K562 (cell line): Measurements from ENCODE around the gene OTUB2. TPM values are rescaled to one million over a fixed set of nuclear protein-coding genes. Genes with fewer than 3 reads are reported as not detected.

Experiments
- CXXC5 ChIP-seq: fragments of 250-450 bp; sonication (Bioruptor Pico); IDR thresholded peaks from 2 replicates; pipeline ENCODE4 v1.8.0; 2022; ENCODE audit warnings: inconsistent platforms, mild to moderate bottlenecking, moderate library complexity
- ELF1 ChIP-seq: fragments of 200-800 bp; sonication (Bioruptor generic); IDR thresholded peaks from 2 replicates; pipeline ENCODE4 v1.6.1; 2016; ENCODE audit warnings: missing genetic modification characterization, missing compliant biosample characterization
- ETS1 ChIP-seq: conservative IDR thresholded peaks from 2 replicates; pipeline ENCODE4 v1.6.1; 2011; ENCODE audit warnings: low read depth, mild to moderate bottlenecking, low read length; ENCODE audit not compliant: control insufficient read depth
- JUNB ChIP-seq: fragments of 450-650 bp; formaldehyde crosslinking; conservative IDR thresholded peaks from 2 replicates; pipeline ENCODE4 v1.4.0; 2020; ENCODE audit warnings: mild to moderate bottlenecking
- MXD1 ChIP-seq: fragments of 250-450 bp; sonication (Bioruptor Pico); IDR thresholded peaks from 2 replicates; pipeline ENCODE4 v1.8.0; 2021; ENCODE audit warnings: borderline replicate concordance, mild to moderate bottlenecking, moderate library complexity; ENCODE audit not compliant: poor library complexity, severe bottlenecking
- PYGO2 ChIP-seq: fragments of 450-650 bp; IDR thresholded peaks from 2 replicates; pipeline ENCODE4 v1.6.1; 2016; ENCODE audit warnings: mild to moderate bottlenecking, missing genetic modification characterization, moderate library complexity, missing compliant biosample characterization
- RBM25 ChIP-seq: fragments of 200-400 bp; formaldehyde crosslinking; IDR thresholded peaks from 2 replicates; pipeline ENCODE4 v1.6.1; 2018; ENCODE audit warnings: low read length, low read depth, moderate library complexity; ENCODE audit not compliant: severe bottlenecking
- REST ChIP-seq, 2 experiments: fragments of 450-650 bp; formaldehyde crosslinking in 1 of 2; IDR thresholded peaks; 2 replicates each; pipeline versions ENCODE4 v1.4.0 to v1.6.1; 2014 to 2020; ENCODE audit warnings: mild to moderate bottlenecking in 2 of 2, borderline replicate concordance in 1 of 2, low read depth in 1 of 2
- TOE1 ChIP-seq, 2 experiments: fragments of 450-650 bp in 1 of 2; sonication (generic) in 1 of 2; formaldehyde crosslinking in 1 of 2; IDR thresholded peaks; 2 replicates each; pipeline versions ENCODE4 v1.7.1 to v1.8.0; 2016 to 2022; ENCODE audit warnings: borderline replicate concordance in 2 of 2, mild to moderate bottlenecking in 2 of 2, antibody characterized with exemption in 1 of 2, inconsistent platforms in 1 of 2, low read depth in 1 of 2, missing genetic modification reagents in 1 of 2, moderate library complexity in 1 of 2
- ZFP91 ChIP-seq: sonication (generic); formaldehyde crosslinking; IDR thresholded peaks from 2 replicates; pipeline ENCODE4 v1.8.0; 2022; ENCODE audit warnings: mild to moderate bottlenecking, missing genetic modification reagents
- polyA plus RNA-seq, 8 experiments: library from polyadenylated mRNA; depleted of rRNA in 4 of 8; stranded (reverse) in 5 of 8; unstranded in 3 of 8; fragments of >200 nt; fragmentation: Nextera tagmentation in 2 of 8; fragmentation: Illumina TruSeq in 1 of 8; extraction: Ambion mirVana in 2 of 8; extraction: Trizol in 1 of 8; gene quantifications; 2 replicates each; pipeline versions ENCODE4 v1.2.1 to v1.2.3, GENCODE V29; 2011 to 2014; ENCODE audit warnings: inconsistent platforms in 1 of 8, missing spikeins in 1 of 8
- total RNA-seq, 7 experiments: library from RNA; depleted of rRNA in 6 of 7; stranded (reverse); fragments of >200 nt in 6 of 7; fragmentation: Illumina TruSeq in 2 of 7; extraction: Trizol in 2 of 7; gene quantifications; 2 replicates each; pipeline versions ENCODE4 v1.2.1 to v1.2.3, GENCODE V29; 2011 to 2021; ENCODE audit warnings: low replicate concordance in 1 of 7
- TF ChIP-seq, protein P1 (sequence below), 2 experiments: fragments of 450-650 bp; conservative IDR thresholded peaks; 2 replicates each; pipeline ENCODE4 v1.6.1; 2017; ENCODE audit warnings: mild to moderate bottlenecking in 2 of 2, moderate library complexity in 2 of 2

OTUB2 gene
- total and polyA plus RNA-seq, 9 of the 15 experiments (the other 6 are each of a cell fraction or from before 2014, with no cell fraction given), result 0.01 to 0.31 (median 0.11) TPM

DNA sequence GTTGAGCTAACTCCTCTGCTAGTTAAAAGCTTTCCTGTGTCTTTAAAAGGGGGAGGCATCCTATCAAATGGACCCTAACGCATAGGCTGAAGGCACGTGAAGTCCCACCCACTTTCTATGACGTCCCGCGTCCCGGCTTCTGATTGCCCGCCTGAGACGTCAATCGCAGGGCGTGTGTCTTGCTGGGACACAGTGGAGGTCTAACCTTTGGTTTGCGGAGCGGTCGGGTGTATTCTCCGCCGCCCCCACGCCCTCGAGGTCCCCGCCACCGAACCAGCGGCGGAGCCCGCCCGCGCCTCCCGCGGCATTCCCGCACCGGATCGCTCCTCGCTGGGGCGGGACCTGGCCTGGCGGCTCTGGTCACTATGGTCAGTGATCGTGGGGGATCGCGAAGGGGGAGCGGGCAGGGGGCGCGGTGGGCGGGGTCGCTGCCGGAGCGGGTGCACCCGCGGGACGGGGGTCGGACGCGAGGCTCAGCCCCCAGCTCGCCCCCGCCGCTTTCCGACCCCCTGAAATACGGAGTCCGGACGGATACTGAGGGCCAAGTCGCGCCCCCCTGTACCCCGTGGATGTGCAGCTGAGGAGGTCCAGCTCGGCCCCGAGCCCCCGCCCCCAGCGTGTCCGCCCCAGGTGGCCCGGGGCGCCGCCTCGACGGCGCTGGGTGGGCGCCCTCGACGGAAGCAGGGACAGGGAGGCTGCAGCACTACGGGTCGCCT is at the start of gene OTUB2 (continued):
- TF ChIP-seq ZFP91, result peak; percentile 97
- TF ChIP-seq RBM25, result peak; percentile 92
- peak; percentile 94 for TF ChIP-seq TOE1 (IDR thresholded peaks at IDR 0.05; ENCODE audit: borderline replicate concordance)
- TF ChIP-seq TOE1 (CRISPR knock-in tag; IDR thresholded peaks at IDR 0.05; ENCODE audit: borderline replicate concordance, low read depth), result no peak
- no peak for TF ChIP-seq PYGO2
- TF ChIP-seq ETS1, result no peak
- no peak for TF ChIP-seq REST (IDR thresholded peaks at IDR 0.05; ENCODE audit: borderline replicate concordance)
- no peak for TF ChIP-seq REST (CRISPR knock-in tag; IDR thresholded peaks at IDR 0.05; ENCODE audit: low read depth)
- peak; percentile 92 for TF ChIP-seq CXXC5 (CRISPR knock-in tag)
- TF ChIP-seq, protein P1, sequence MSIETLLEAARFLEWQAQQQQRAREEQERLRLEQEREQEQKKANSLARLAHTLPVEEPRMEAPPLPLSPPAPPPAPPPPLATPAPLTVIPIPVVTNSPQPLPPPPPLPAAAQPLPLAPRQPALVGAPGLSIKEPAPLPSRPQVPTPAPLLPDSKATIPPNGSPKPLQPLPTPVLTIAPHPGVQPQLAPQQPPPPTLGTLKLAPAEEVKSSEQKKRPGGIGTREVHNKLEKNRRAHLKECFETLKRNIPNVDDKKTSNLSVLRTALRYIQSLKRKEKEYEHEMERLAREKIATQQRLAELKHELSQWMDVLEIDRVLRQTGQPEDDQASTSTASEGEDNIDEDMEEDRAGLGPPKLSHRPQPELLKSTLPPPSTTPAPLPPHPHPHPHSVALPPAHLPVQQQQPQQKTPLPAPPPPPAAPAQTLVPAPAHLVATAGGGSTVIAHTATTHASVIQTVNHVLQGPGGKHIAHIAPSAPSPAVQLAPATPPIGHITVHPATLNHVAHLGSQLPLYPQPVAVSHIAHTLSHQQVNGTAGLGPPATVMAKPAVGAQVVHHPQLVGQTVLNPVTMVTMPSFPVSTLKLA (conservative IDR thresholded peaks at IDR 0.05), result 0 out of 4 replicates have a peak, but pooled peaks of 1 of the 2 experiments have one; percentile 24
- no peak for TF ChIP-seq JUNB (CRISPR knock-in tag)
- no peak for TF ChIP-seq MXD1 (CRISPR knock-in tag)
- TF ChIP-seq ELF1 (tag), result no peak
